Progenitor cell of endocrine pancreas (in vitro differentiated cells): Measurements from ENCODE around the gene CYP27A1. TPM values are rescaled to one million over a fixed set of nuclear protein-coding genes. Genes with fewer than 3 reads are reported as not detected.

Source experiments
- DNase-seq: peaks from one replicate; pipeline ENCODE4 v3.0.0; 2021; ENCODE audit warnings: low spot score; ENCODE audit not compliant: unreplicated experiment
- H3K27ac Mint-ChIP-seq: 2 replicates; pipeline ENCODE4 v1.8.0; 2021; ENCODE audit warnings: mild to moderate bottlenecking, moderate library complexity, mixed read lengths
- H3K27me3 Mint-ChIP-seq: 2 replicates; pipeline ENCODE4 v1.8.0; 2021; ENCODE audit warnings: mixed read lengths
- H3K36me3 Mint-ChIP-seq: 2 replicates; pipeline ENCODE4 v1.8.0; 2022; ENCODE audit warnings: mixed read lengths; ENCODE audit not compliant: insufficient read depth
- H3K4me1 Mint-ChIP-seq: 2 replicates; pipeline ENCODE4 v1.8.0; 2021; ENCODE audit warnings: low read depth, mixed read lengths
- H3K4me3 Mint-ChIP-seq: 2 replicates; pipeline ENCODE4 v1.8.0; 2021; ENCODE audit warnings: low read depth, mild to moderate bottlenecking, moderate library complexity, mixed read lengths
- H3K9me3 Mint-ChIP-seq: 2 replicates; pipeline ENCODE4 v1.8.0; 2021; ENCODE audit warnings: low read depth, mixed read lengths
- CTCF ChIP-seq: fragments of 200-600 bp; sonication (generic); IDR thresholded peaks from one replicate; pipeline ENCODE4 v1.5.0; 2021; ENCODE audit warnings: antibody characterized with exemption, mild to moderate bottlenecking; ENCODE audit not compliant: unreplicated experiment
- total RNA-seq: library from RNA; stranded (reverse); gene quantifications from 2 replicates; pipeline ENCODE4 v1.2.1, GENCODE V29; 2021

CYP27A1 gene
- total RNA-seq, 1 donor from 2014 or later, result 16.4 TPM

DNA sequence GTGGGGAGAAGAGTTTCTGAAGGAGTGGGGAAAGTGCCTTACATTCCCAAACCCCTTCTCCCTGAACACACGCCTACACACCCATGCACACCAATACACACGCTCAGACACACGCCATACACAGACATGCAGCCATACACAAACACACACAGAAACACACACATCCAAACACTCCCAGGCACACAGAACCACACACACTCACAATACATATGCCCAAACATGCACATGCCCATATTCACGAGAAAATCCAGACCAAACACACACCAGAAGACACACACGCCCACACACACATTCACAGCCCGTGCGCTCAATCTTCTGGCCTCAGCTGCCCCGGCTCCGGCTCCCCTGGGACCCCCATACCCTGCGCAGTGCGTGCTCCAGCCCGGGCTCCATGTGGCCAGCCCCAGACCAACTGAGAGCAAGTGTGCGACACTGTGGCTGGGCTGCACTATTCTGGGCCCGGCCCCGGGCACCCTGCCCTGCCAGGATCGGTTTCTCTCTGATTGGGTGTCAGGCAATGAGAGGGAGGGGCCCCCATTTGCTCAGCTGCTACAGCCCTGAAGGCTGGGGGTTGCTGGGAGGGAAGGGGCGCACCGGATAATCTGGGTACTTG lies 49.5 kb downstream of the CYP27A1 start, which contains the start of gene PRKAG3:
Gene PRKAG3 (minus strand): TSS at position 426 of the 613 bp plus-strand sequence.
- Mint-ChIP-seq H3K4me3 (no peak within 1 kb of the TSS), H3K36me3 (no peaks in the 10 kb centered on the region), H3K27me3 (peaks cover 43% of the 10 kb centered on the region), H3K9me3 (no peaks in the 10 kb centered on the region), H3K4me1 (no peaks in the 10 kb centered on the region), H3K27ac (no peak within 1 kb of the TSS)
- TF ChIP-seq CTCF, result no peak
- DNase-seq, result no peak

GRCh38 chr2:218832081-218832480 lies 50.1 kb downstream of the CYP27A1 start:
- no peak for TF ChIP-seq CTCF
- no peaks in the 10 kb centered on the region for H3K36me3 Mint-ChIP-seq
- no peak overlapping the region for H3K27ac Mint-ChIP-seq
- no peak for DNase-seq
- no peak overlapping the region for H3K4me3 Mint-ChIP-seq
- no peaks in the 10 kb centered on the region for H3K9me3 Mint-ChIP-seq
- H3K4me1 Mint-ChIP-seq, result no peaks in the 10 kb centered on the region
- peaks cover 37% of the 10 kb centered on the region for H3K27me3 Mint-ChIP-seq

DNA sequence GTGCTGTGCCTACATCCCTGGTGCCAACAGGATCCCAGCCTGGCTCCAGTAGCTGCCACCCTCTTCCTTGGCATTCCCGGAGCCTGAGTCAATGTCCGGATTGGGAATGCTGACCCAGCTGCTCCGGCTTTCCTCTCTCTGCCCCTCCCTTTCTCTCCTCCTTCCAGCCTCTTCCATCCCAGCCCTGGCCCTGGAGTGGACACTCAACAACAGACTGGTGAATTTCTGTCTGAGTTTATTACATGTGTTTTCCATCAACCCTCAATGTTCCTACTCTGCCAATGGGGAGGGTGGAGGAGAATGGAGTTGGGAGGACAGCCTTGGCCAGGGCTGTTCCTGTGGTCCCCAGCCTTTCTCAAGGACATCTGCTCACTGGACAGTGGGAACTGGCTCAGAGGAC lies 50.6 kb downstream of the CYP27A1 start:
- H3K4me3 Mint-ChIP-seq, result no peak overlapping the region
- H3K4me1 Mint-ChIP-seq, result no peaks in the 10 kb centered on the region
- H3K27ac Mint-ChIP-seq, result no peak overlapping the region
- no peak for TF ChIP-seq CTCF
- H3K27me3 Mint-ChIP-seq, result peaks cover 34% of the 10 kb centered on the region
- no peaks in the 10 kb centered on the region for H3K36me3 Mint-ChIP-seq
- peaks cover 2% of the 10 kb centered on the region for H3K9me3 Mint-ChIP-seq
- no peak for DNase-seq

- Mint-ChIP-seq H3K27ac (no peak overlapping the region), H3K36me3 (no peaks in the 10 kb centered on the region), H3K27me3 (peaks cover 37% of the 10 kb centered on the region), H3K4me1 (no peaks in the 10 kb centered on the region), H3K4me3 (no peak overlapping the region), H3K9me3 (peaks cover 8% of the 10 kb centered on the region)
- TF ChIP-seq CTCF, result no peak
- no peak for DNase-seq
Measured at GRCh38 chr2:218833023-218833609, 51.2 kb downstream of the CYP27A1 start.

GRCh38 chr2:218834685-218835084 lies 52.7 kb downstream of the CYP27A1 start:
- no peak for TF ChIP-seq CTCF
- no peak for DNase-seq
- H3K36me3 Mint-ChIP-seq, result no peaks in the 10 kb centered on the region
- no peak overlapping the region for H3K27ac Mint-ChIP-seq
- H3K4me1 Mint-ChIP-seq, result no peaks in the 10 kb centered on the region
- H3K4me3 Mint-ChIP-seq, result no peak overlapping the region
- H3K27me3 Mint-ChIP-seq, result peaks cover 46% of the 10 kb centered on the region
- H3K9me3 Mint-ChIP-seq, result peaks cover 8% of the 10 kb centered on the region
